Measurements from ENCODE around the gene LCNL1.

Gene LCNL1

DNA sequence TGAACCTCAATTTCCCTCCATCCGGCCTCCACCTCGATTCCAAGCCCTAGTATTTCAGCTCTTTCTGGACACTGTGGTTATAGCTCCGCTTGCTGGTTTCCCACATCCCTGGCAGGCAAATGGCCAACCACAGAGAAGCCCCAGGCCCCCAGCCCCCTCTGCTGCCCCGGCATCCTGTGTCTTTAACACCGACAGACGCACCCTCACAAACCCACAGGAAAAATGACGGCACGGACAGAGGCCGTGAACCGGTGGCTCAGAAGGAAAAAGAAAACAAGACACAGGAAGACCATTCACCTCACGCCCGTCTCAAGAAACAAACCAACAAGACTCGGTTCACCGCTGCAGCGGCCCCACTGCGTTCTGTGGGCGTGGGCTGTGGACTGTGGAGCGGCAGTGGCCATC lies 15.0 kb downstream of the LCNL1 start:
- Histone ChIP-seq H3K4me2 (ENCODE audit: low read depth, low read length, poor library complexity, severe bottlenecking) (no peak overlapping the region), H3K27me3 (ENCODE audit: insufficient read depth, low read length, poor library complexity, severe bottlenecking) (no peaks in the 10 kb centered on the region), H2AFZ (ENCODE audit: low read length) (no peak overlapping the region), H3K9ac (ENCODE audit: low read depth, low read length, poor library complexity, severe bottlenecking) (no peak overlapping the region), H3K9me3 (ENCODE audit: insufficient read depth, low read depth, low read length) (no peaks in the 10 kb centered on the region), H3K9me2 (replicated peaks; ENCODE audit: low read depth, low read length) (no peaks in the 10 kb centered on the region), H3K79me2 (ENCODE audit: insufficient read depth, low read length) (peaks cover 15% of the 10 kb centered on the region), H3K4me1 (ENCODE audit: insufficient read depth, low read length, poor library complexity, severe bottlenecking) (peaks cover 18% of the 10 kb centered on the region), H3F3A (ENCODE audit: low read depth) (no peaks in the 10 kb centered on the region), H3K36me3 (ENCODE audit: insufficient read depth, low read length) (no peaks in the 10 kb centered on the region), H4K20me1 (ENCODE audit: insufficient read depth, low read length, poor library complexity, severe bottlenecking) (peaks cover 12% of the 10 kb centered on the region), H3K4me3 (ENCODE audit: low read length, poor library complexity, severe bottlenecking) (no peak overlapping the region)
- no peak for TF ChIP-seq EZH2phosphoT487 (IDR thresholded peaks at IDR 0.05; ENCODE audit: borderline replicate concordance)
- TF ChIP-seq, protein P1, sequence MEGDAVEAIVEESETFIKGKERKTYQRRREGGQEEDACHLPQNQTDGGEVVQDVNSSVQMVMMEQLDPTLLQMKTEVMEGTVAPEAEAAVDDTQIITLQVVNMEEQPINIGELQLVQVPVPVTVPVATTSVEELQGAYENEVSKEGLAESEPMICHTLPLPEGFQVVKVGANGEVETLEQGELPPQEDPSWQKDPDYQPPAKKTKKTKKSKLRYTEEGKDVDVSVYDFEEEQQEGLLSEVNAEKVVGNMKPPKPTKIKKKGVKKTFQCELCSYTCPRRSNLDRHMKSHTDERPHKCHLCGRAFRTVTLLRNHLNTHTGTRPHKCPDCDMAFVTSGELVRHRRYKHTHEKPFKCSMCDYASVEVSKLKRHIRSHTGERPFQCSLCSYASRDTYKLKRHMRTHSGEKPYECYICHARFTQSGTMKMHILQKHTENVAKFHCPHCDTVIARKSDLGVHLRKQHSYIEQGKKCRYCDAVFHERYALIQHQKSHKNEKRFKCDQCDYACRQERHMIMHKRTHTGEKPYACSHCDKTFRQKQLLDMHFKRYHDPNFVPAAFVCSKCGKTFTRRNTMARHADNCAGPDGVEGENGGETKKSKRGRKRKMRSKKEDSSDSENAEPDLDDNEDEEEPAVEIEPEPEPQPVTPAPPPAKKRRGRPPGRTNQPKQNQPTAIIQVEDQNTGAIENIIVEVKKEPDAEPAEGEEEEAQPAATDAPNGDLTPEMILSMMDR (conservative IDR thresholded peaks at IDR 0.05; ENCODE audit: low read length): no peak

DNA sequence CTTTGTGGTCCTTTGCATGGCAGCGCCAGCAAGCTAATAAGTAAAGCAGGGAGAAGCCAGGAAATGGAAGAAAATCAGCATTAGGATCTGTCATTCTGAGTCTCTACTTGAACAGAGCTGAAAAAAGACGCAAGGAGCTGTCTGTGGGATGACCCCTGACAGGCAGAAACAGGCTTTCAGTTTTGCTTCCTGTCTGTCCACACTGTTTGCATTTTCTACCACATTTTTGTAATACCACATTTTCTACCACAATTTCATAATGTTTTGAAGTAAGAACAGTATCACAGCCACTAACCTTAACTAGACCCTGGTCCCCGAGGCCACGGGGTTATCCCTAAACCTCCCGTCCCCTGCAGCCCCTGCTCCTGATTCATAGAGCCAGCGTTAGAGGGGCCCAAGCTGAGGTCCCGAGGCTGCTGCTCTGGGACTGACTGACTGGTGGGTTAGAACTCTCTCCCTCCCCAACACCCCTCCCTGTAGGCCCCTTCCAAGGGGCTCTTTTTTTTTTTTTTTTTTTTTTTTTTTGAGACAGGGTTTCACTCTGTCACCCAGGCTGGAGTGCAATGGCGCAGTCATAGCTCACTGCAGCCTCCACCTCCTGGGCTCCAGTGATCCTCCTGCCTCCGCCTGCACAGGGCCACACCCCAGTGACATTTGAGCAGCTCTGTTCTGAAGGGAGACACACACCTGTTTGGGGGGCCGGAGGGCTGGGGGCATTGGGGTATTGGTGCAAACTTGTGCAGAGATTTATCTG lies 17.6 kb downstream of the LCNL1 start:
- Histone ChIP-seq H3K4me3 (ENCODE audit: low read length, poor library complexity, severe bottlenecking) (no peak overlapping the region), H3K27me3 (ENCODE audit: insufficient read depth, low read length, poor library complexity, severe bottlenecking) (no peaks in the 10 kb centered on the region), H3K9ac (ENCODE audit: low read depth, low read length, poor library complexity, severe bottlenecking) (no peak overlapping the region), H3K9me3 (ENCODE audit: insufficient read depth, low read depth, low read length) (no peaks in the 10 kb centered on the region), H3K9me2 (replicated peaks; ENCODE audit: low read depth, low read length) (no peaks in the 10 kb centered on the region), H3K4me2 (ENCODE audit: low read depth, low read length, poor library complexity, severe bottlenecking) (no peak overlapping the region), H3K36me3 (ENCODE audit: insufficient read depth, low read length) (no peaks in the 10 kb centered on the region), H3F3A (ENCODE audit: low read depth) (no peaks in the 10 kb centered on the region), H2AFZ (ENCODE audit: low read length) (peak overlapping the region; percentile 33; the same call in 1 of the 2 replicates), H4K20me1 (ENCODE audit: insufficient read depth, low read length, poor library complexity, severe bottlenecking) (no peaks in the 10 kb centered on the region), H3K79me2 (ENCODE audit: insufficient read depth, low read length) (no peaks in the 10 kb centered on the region), H3K4me1 (ENCODE audit: insufficient read depth, low read length, poor library complexity, severe bottlenecking) (peaks cover 8% of the 10 kb centered on the region)
- TF ChIP-seq EZH2phosphoT487 (IDR thresholded peaks at IDR 0.05; ENCODE audit: borderline replicate concordance): no peak
- TF ChIP-seq, protein P1 (conservative IDR thresholded peaks at IDR 0.05; ENCODE audit: low read length): no peak

DNA sequence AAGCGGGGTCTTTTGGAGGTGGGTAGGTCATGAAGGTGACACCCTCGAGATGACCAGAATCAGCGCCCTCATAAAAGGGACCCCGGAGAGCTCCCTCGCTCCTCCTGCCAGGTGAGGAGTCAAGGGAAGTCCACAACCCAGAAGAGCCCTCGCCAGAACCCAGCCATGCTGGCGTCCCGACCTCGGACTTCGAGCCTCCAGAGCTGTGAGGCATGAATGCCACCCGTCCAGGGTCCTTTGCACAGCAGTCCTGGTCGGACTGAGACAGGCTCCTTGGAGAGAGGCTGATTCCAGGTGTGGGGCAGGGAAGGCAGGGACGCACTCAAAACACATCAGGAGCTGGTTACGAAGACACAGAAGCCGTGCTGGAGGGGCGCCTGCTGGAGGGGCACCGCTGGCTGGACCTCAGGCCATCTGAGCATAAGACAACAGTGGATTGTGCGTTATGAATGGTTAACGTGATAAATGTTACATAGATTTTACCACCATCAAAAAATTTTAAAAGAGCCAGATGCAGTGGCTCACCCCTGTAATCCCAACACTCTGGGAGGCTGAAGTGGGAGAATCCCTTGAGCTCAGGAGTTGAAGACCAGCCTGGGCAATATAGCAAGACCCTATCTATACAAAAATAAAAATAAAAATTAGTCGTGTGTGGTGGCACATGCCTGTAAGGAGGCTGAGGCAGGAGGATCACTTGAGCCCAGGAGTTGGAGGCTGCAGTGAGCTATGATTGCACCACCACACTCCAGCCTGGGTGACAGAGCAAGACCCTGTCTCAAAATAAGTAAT lies 19.3 kb downstream of the LCNL1 start:
- no peak overlapping the region for H3K4me3 ChIP-seq (ENCODE audit: low read length, poor library complexity, severe bottlenecking)
- no peaks in the 10 kb centered on the region for H4K20me1 ChIP-seq (ENCODE audit: insufficient read depth, low read length, poor library complexity, severe bottlenecking)
- no peak overlapping the region for H3K9ac ChIP-seq (ENCODE audit: low read depth, low read length, poor library complexity, severe bottlenecking)
- no peaks in the 10 kb centered on the region for H3K27me3 ChIP-seq (ENCODE audit: insufficient read depth, low read length, poor library complexity, severe bottlenecking)
- no peaks in the 10 kb centered on the region for H3K79me2 ChIP-seq (ENCODE audit: insufficient read depth, low read length)
- no peak overlapping the region for H3K4me2 ChIP-seq (ENCODE audit: low read depth, low read length, poor library complexity, severe bottlenecking)
- H2AFZ ChIP-seq (ENCODE audit: low read length): no peak overlapping the region
- H3K9me2 ChIP-seq (replicated peaks; ENCODE audit: low read depth, low read length): no peaks in the 10 kb centered on the region
- peaks cover 3% of the 10 kb centered on the region for H3K4me1 ChIP-seq (ENCODE audit: insufficient read depth, low read length, poor library complexity, severe bottlenecking)
- no peaks in the 10 kb centered on the region for H3F3A ChIP-seq (ENCODE audit: low read depth)
- no peaks in the 10 kb centered on the region for H3K36me3 ChIP-seq (ENCODE audit: insufficient read depth, low read length)
- H3K9me3 ChIP-seq (ENCODE audit: insufficient read depth, low read depth, low read length): no peaks in the 10 kb centered on the region
- TF ChIP-seq, protein P1 (conservative IDR thresholded peaks at IDR 0.05; ENCODE audit: low read length): no peak
- no peak for TF ChIP-seq EZH2phosphoT487 (IDR thresholded peaks at IDR 0.05; ENCODE audit: borderline replicate concordance)

Data from Loucy (cell line).